Measurements from ENCODE around the gene TBC1D1.

The TBC1D1 gene

DNA sequence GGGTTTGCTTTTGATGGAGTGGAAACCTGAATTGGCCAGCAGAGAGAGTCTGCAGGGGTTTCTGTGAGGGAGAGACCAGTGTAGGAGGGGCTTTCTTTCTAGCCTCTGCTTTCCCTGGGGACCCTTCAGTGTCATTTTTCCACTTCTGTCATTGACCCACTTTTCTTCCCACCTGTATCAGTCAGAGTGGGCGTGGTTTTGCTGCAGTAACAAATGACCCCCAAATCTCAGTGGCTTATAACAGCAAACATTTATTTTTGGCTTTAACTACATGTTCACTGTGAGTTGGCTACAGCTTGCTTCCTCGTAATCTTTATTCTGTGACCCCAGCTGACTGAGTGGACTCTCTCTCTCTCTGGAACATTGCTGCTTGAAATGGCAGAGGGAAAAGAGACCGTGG is 43.7 kb downstream of the TBC1D1 start:
- TF ChIP-seq, protein P1, sequence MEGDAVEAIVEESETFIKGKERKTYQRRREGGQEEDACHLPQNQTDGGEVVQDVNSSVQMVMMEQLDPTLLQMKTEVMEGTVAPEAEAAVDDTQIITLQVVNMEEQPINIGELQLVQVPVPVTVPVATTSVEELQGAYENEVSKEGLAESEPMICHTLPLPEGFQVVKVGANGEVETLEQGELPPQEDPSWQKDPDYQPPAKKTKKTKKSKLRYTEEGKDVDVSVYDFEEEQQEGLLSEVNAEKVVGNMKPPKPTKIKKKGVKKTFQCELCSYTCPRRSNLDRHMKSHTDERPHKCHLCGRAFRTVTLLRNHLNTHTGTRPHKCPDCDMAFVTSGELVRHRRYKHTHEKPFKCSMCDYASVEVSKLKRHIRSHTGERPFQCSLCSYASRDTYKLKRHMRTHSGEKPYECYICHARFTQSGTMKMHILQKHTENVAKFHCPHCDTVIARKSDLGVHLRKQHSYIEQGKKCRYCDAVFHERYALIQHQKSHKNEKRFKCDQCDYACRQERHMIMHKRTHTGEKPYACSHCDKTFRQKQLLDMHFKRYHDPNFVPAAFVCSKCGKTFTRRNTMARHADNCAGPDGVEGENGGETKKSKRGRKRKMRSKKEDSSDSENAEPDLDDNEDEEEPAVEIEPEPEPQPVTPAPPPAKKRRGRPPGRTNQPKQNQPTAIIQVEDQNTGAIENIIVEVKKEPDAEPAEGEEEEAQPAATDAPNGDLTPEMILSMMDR (IDR thresholded peaks at IDR 0.05; ENCODE audit: insufficient read depth, low read depth, low read length, missing control alignments), result no peak
- no peak overlapping the region for H3K4me3 ChIP-seq (ENCODE audit: low read length)
- no peak for DNase-seq (ENCODE audit: low read depth)

DNA sequence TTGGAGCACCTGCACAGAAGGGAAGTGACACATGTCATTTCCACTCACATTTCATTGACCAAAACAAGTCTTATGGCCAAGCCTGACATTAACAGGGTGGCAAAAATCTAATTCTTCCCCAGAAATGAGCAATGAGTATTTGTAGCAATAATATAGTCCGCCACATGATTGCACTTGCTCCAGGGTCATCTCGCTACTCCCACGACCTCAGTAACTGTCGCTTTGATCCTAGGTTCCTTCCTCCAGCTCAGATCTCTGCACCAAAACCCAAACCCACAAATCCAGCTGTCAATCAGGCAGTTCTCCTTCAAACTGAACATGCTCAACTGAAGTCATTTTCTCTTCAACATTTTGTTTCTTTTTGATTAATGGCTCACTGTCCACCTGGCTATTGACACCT is 44.1 kb downstream of the TBC1D1 start:
- TF ChIP-seq, protein P1 (IDR thresholded peaks at IDR 0.05; ENCODE audit: insufficient read depth, low read depth, low read length, missing control alignments), result no peak
- DNase-seq (ENCODE audit: low read depth), result no peak
- no peak overlapping the region for H3K4me3 ChIP-seq (ENCODE audit: low read length)

DNA sequence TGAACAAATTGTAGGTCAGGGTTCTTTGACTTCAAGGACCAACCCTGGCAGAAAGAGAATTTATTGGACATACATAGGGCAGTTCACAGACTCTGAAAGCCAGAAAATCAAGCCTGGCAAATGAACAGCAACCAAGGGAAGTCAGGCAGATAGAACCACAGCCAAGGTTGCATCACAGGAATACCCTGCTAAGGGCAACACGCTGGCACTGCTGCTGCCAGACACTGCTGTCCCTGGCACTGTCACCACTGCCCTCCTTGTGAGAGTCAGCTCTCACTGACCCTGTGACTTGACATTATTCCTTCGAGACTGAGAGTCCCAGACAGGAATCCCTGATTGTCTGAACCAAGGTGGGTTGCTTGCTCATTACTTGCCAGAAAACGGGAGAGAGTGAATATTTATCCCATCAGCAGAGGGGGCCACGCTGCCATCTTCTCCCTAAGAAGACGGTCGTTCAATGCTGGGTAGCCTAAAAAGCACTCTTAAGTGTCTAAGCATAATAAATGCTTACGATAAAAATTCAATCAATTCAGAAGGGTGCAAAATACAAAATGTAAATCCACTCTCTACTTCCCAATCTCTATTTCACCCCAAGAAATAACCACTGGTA is 46.1 kb downstream of the TBC1D1 start:
- no peak for DNase-seq (ENCODE audit: low read depth)
- no peak overlapping the region for H3K4me3 ChIP-seq (ENCODE audit: low read length)
- TF ChIP-seq, protein P1 (IDR thresholded peaks at IDR 0.05; ENCODE audit: insufficient read depth, low read depth, low read length, missing control alignments), result no peak

DNA sequence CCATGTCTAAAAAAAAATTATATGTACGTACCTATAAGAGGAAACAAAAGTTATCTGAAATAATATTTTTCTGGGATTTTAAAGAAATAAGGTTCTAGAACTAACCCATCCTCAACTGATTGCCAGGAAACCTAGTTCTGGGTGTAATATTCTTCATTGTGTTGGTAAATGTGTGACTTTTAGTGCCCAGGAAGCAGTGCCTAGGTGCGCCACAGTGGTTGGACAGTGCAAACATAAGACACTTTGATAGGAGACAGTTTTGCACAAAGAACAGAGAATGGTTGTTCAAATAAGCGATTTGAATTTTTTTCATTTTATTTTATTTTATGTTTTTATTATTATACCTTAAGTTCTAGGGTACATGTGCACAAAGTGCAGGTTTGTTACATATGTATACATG is 47.3 kb downstream of the TBC1D1 start:
- no peak for DNase-seq (ENCODE audit: low read depth)
- H3K4me3 ChIP-seq (ENCODE audit: low read length), result no peak overlapping the region
- TF ChIP-seq, protein P1 (IDR thresholded peaks at IDR 0.05; ENCODE audit: insufficient read depth, low read depth, low read length, missing control alignments), result no peak

DNA sequence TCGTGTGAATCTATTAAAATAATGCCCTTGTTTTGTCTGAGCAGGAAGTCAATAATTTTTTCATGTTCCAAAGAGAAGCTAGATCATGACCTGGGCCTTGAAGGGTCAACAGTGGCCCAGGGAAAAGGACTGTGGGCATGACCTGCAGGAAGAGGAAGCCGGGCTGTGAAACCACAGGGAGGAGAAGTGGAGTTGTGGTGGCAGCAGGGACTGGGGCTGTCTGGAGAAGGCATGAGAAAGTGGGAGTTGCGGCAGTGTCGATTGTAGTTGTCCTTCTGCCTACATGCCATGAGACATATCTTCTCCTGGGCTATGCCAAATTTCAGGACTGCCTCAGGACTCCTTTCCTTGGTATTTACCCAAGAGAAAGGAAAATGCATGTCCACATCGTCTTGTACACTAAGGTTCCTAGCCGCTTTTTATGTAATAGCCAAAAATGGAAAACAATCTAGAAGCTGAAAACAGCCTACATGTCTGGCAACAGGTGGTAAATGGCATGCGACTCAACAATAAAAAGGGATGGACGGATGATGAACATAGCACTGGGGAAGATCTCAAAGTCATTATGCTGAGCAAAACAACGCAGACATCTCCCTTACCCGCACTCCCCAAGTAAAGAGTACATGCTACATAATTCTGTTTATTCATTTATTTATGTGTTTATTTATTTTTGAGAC is 55.8 kb downstream of the TBC1D1 start:
- no peak for DNase-seq (ENCODE audit: low read depth)
- no peak overlapping the region for H3K4me3 ChIP-seq (ENCODE audit: low read length)
- TF ChIP-seq, protein P1 (IDR thresholded peaks at IDR 0.05; ENCODE audit: insufficient read depth, low read depth, low read length, missing control alignments), result no peak

DNA sequence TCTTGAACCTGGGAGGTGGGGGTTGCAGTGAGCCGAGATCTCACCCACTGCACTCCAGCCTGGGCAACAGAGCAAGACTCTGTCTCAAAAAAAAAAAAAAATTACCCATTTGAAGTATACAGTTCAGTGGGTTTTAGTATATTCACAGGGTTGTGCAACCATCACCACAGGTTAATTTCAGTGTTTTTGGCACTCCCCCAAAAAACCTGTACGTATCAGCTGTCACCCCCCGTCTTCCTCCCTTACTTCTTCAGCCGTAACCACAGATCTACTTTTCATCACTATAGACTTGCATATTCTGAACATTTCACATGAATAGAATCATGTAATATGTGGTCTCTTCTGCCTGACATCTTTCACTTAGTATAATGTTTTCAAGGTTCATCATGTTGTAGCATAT is 57.7 kb downstream of the TBC1D1 start:
- no peak for DNase-seq (ENCODE audit: low read depth)
- no peak overlapping the region for H3K4me3 ChIP-seq (ENCODE audit: low read length)
- TF ChIP-seq, protein P1 (IDR thresholded peaks at IDR 0.05; ENCODE audit: insufficient read depth, low read depth, low read length, missing control alignments), result no peak
